Naive thymus-derived CD4-positive, alpha-beta T cell (primary cell): ENCODE data around the gene HES6. TPM values are rescaled to one million over a fixed set of nuclear protein-coding genes. Genes with fewer than 3 reads are reported as not detected.

ENCODE experiments used
- ATAC-seq: fragments of 150-1000 bp; cut with Tn5 transposase; 2 replicates; pipeline ENCODE4 v1.10.0; 2021; ENCODE audit warnings: mild to moderate bottlenecking, moderate library complexity
- CTCF ChIA-PET: fragments of 350-600 bp; sonication (Branson Sonifier 250); formaldehyde crosslinking; loops from one replicate; lab custom pipeline; 2021; ENCODE audit warnings: antibody characterized with exemption; lab: Charles Lee
- POLR2A ChIA-PET: fragments of 350-600 bp; sonication (Branson Sonifier 250); formaldehyde crosslinking; loops from one replicate; lab custom pipeline; 2021; ENCODE audit warnings: antibody characterized with exemption, inconsistent platforms; lab: Charles Lee
- DNase-seq, 9 donors: peaks; one replicate each; pipeline versions ENCODE4 v3.0.0 to v3.0.0-alpha.2; 2020 to 2022; ENCODE audit warnings: mixed read lengths in 1 of 9
- H3K27ac ChIP-seq: one replicate; pipeline ENCODE4 v1.7.0; 2013; ENCODE audit warnings: mild to moderate bottlenecking, low read depth, low read length, moderate library complexity
- H3K27me3 ChIP-seq, 2 donors: one replicate each; pipeline ENCODE4 v1.7.0; 2013; ENCODE audit warnings: low read length in 2 of 2, mild to moderate bottlenecking in 2 of 2, moderate library complexity in 2 of 2; ENCODE audit not compliant: control insufficient read depth in 2 of 2, insufficient read depth in 2 of 2
- H3K36me3 ChIP-seq, 3 experiments: 1 replicate in 2 of 3; 2 replicates in 1 of 3; pipeline ENCODE4 v1.7.0; 2013; ENCODE audit warnings: low read length in 3 of 3, mild to moderate bottlenecking in 3 of 3, moderate library complexity in 1 of 3; ENCODE audit not compliant: insufficient read depth in 3 of 3, control insufficient read depth in 2 of 3
- H3K4me1 ChIP-seq, 2 donors: one replicate each; pipeline ENCODE4 v1.7.0; 2013; ENCODE audit warnings: low read length in 2 of 2, mild to moderate bottlenecking in 2 of 2, moderate library complexity in 1 of 2; ENCODE audit not compliant: control insufficient read depth in 2 of 2, insufficient read depth in 2 of 2
- H3K4me3 ChIP-seq: 2 replicates; pipeline ENCODE4 v1.7.0; 2013; ENCODE audit warnings: mild to moderate bottlenecking, low read length
- H3K9me3 ChIP-seq, 3 experiments: 1 replicate in 2 of 3; 2 replicates in 1 of 3; pipeline ENCODE4 v1.7.0; 2013; ENCODE audit warnings: low read length in 3 of 3; ENCODE audit not compliant: control insufficient read depth in 2 of 3
- H3K27ac Mint-ChIP-seq, 9 donors: one replicate each; pipeline ENCODE4 v1.8.0; 2020 to 2022; ENCODE audit warnings: mixed read lengths in 9 of 9, mild to moderate bottlenecking in 8 of 9, moderate library complexity in 5 of 9, inconsistent platforms in 2 of 9
- H3K27me3 Mint-ChIP-seq, 5 donors: one replicate each; pipeline ENCODE4 v1.8.0; 2021 to 2022; ENCODE audit warnings: mixed read lengths in 5 of 5, mild to moderate bottlenecking in 1 of 5
- H3K36me3 Mint-ChIP-seq, 5 donors: one replicate each; pipeline ENCODE4 v1.8.0; 2020 to 2022; ENCODE audit warnings: mixed read lengths in 5 of 5, mild to moderate bottlenecking in 3 of 5, inconsistent platforms in 1 of 5
- H3K4me1 Mint-ChIP-seq, 7 donors: one replicate each; pipeline ENCODE4 v1.8.0; 2020 to 2022; ENCODE audit warnings: mixed read lengths in 7 of 7, mild to moderate bottlenecking in 3 of 7, inconsistent platforms in 1 of 7
- H3K4me3 Mint-ChIP-seq, 10 donors: one replicate each; pipeline ENCODE4 v1.8.0; 2020 to 2022; ENCODE audit warnings: mild to moderate bottlenecking in 10 of 10, mixed read lengths in 10 of 10, moderate library complexity in 6 of 10, inconsistent platforms in 2 of 10
- H3K9me3 Mint-ChIP-seq, 11 donors: one replicate each; pipeline ENCODE4 v1.8.0; 2020 to 2022; ENCODE audit warnings: mixed read lengths in 11 of 11, mild to moderate bottlenecking in 4 of 11, inconsistent platforms in 1 of 11, moderate library complexity in 1 of 11
- intact Hi-C, 2 donors: fragments of 100-400 bp; cut with micrococcal nuclease; formaldehyde crosslinking; loops; one replicate each; pipeline ENCODE4 v1.15.1; 2023
- polyA plus RNA-seq, 2 donors: library from polyadenylated mRNA; unstranded; fragments of 300-500 nt; fragmentation: Illumina TruSeq; gene quantifications; one replicate each; pipeline ENCODE4 v1.2.3, GENCODE V29; 2021
- total RNA-seq, 6 experiments: library from RNA in 5 of 6; stranded (reverse) in 5 of 6; gene quantifications; 1 replicate in 5 of 6; 2 replicates in 1 of 6; pipeline ENCODE4 v1.2.3 and lab custom pipeline; 2021 to 2026

HES6 gene
- total and polyA plus RNA-seq, 7 experiments from 2014 or later, result 0.61 to 2.7 (median 1.3) TPM

DNA sequence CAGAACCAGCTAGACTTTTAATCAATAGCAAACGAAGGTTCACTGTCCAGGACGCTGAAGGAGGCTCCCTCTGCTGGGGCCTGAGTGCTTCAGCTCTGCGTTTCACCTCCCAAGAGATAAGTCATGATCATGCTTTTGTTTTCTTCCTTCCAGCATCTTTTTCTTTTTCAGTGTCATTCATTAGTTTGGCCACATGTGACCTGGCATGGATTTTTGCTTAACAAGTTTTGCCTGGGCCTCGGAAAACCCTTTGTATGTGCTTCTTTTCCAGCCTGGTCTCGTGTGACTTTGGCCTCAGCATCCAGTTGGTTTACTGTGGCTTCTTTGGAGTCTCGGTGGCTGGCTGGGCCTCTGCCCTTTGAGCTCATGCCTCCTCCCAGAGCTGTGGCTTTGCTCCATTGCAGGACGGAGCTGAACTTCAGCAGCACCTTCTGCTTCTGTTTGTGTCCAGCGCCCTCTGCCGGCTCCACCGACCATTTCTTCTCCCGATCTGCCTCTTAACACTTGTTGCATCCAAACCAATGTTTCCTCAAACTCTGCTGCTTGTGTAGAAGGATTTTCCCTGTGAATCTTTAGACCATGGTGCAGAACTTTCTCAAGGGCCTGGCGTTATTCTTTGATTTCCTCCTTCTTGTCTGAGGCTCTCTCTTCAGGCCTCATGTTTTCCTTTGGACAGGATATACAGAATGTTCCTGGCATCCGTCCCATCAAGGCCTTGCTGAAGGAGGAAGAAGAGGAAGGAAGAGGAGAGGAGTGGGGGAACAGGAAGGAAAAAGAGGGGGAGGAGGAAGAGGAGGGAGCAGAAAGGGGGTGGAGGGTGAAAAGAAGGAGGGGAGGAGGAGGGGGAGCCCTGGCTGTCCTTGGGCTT lies 23.6 kb upstream of the HES6 start:
- ChIA-PET POLR2A (interaction anchor here (1.0 kb wide), 1 partner anchor 405 kb away, joined by 3 read pairs; no protein-coding TSS in a partner anchor), CTCF (interaction anchor here (0.5 to 1.8 kb wide), 17 partner anchors 10 to 751 kb away, joined by 3 to 12 read pairs (median 3); no protein-coding TSS in a partner anchor)
- Mint-ChIP-seq H3K9me3 (no peaks in the 10 kb centered on the region), H3K4me1 (peaks cover 4 to 23% (median 6%) of the 10 kb centered on the region in 7 donors), H3K4me3 (no peak overlapping the region), H3K27me3 (no peaks in the 10 kb centered on the region), H3K27ac (peak overlapping the region in 3 of 9 donors; percentile 57 to 80 (median 68)), H3K36me3 (peaks cover 4 to 31% (median 12%) of the 10 kb centered on the region in 5 donors)
- peaks cover 0 to 61% (median 0%) of the 10 kb centered on the region in 3 experiments for H3K36me3 ChIP-seq
- no peaks in the 10 kb centered on the region for H3K9me3 ChIP-seq
- H3K4me1 ChIP-seq, result no peaks in the 10 kb centered on the region
- peak; percentile 75 for ATAC-seq
- H3K27me3 ChIP-seq, result no peaks in the 10 kb centered on the region
- peak; percentile 55 to 71 (median 67) for DNase-seq
- intact Hi-C loops, result loop anchor here (1.0 to 5.0 kb wide), 6 partner anchors 103 to 590 kb away; no protein-coding TSS in a partner anchor
- no peak overlapping the region for H3K27ac ChIP-seq
- no peak overlapping the region for H3K4me3 ChIP-seq

DNA sequence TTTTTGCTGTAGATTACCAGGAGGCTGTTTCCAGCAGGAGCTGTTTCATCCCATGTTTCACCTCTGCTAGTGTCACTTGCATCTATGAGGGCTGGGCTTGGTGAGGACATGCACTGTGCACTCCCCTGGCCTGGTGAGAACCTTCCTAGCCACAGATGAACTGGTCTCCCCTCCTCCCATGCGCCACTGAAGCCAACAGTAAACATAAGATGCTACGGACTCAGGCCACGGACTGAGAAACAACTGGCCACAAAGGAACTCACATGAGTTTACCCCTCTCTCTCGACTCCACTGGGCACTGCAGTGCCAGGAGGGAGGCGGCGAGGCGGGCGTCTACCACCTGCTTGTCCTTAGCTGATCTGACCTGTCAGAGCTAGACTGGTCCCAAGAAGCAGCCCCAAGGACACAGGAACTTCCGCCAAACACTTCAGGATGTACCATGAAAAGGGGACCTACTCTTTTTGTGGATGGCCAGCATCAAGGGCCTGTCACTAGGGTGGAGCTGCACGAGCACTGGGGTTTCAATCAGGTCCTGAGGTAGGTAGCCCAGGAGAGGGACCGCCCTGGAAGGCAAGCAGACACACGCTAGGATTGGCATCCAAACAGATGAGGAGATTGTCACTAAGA lies 22.8 kb upstream of the HES6 start:
- Histone ChIP-seq H3K4me3 (no peak overlapping the region), H3K36me3 (peaks cover 0 to 61% (median 3%) of the 10 kb centered on the region in 3 experiments), H3K27me3 (no peaks in the 10 kb centered on the region), H3K27ac (no peak overlapping the region), H3K4me1 (no peaks in the 10 kb centered on the region), H3K9me3 (no peaks in the 10 kb centered on the region)
- DNase-seq (no peak), ATAC-seq (no peak)
- Mint-ChIP-seq H3K27me3 (no peaks in the 10 kb centered on the region), H3K4me3 (no peak overlapping the region), H3K36me3 (peaks cover 4 to 34% (median 9%) of the 10 kb centered on the region in 5 donors), H3K9me3 (no peaks in the 10 kb centered on the region), H3K27ac (peak overlapping the region in 1 of 9 donors; percentile 80), H3K4me1 (peaks cover 4 to 23% (median 6%) of the 10 kb centered on the region in 7 donors)
- CTCF ChIA-PET, result interaction anchor here (0.5 to 1.8 kb wide), 16 partner anchors 19 to 750 kb away, joined by 3 to 12 read pairs (median 4); no protein-coding TSS in a partner anchor
- intact Hi-C loops, result loop anchor here (1.0 to 5.0 kb wide), 6 partner anchors 102 to 589 kb away; no protein-coding TSS in a partner anchor
- POLR2A ChIA-PET, result interaction anchor here (1.0 kb wide), 1 partner anchor 404 kb away, joined by 3 read pairs; no protein-coding TSS in a partner anchor

GRCh38 chr2:238261718-238262375 lies 22.0 kb upstream of the HES6 start:
- Histone ChIP-seq H3K4me1 (no peaks in the 10 kb centered on the region), H3K27ac (no peak overlapping the region), H3K4me3 (no peak overlapping the region), H3K9me3 (no peaks in the 10 kb centered on the region), H3K36me3 (peaks cover 0 to 54% (median 3%) of the 10 kb centered on the region in 3 experiments), H3K27me3 (no peaks in the 10 kb centered on the region)
- CTCF ChIA-PET, result interaction anchor here (1.8 kb wide), 1 partner anchor 516 kb away, joined by 5 read pairs; no protein-coding TSS in a partner anchor
- no peak for ATAC-seq
- POLR2A ChIA-PET, result interaction anchor here (1.1 kb wide), 1 partner anchor 27 kb away, joined by 3 read pairs; the partner anchor contains the start of gene PER2
- Mint-ChIP-seq H3K36me3 (peaks cover 3 to 30% (median 5%) of the 10 kb centered on the region in 5 donors), H3K9me3 (no peaks in the 10 kb centered on the region), H3K27me3 (no peaks in the 10 kb centered on the region), H3K4me3 (no peak overlapping the region), H3K4me1 (peaks cover 6 to 19% (median 6%) of the 10 kb centered on the region in 7 donors), H3K27ac (no peak overlapping the region)
- no peak for DNase-seq
- intact Hi-C loops, result loop anchor here (2.0 to 5.0 kb wide), 2 partner anchors 101 to 515 kb away; no protein-coding TSS in a partner anchor

- H3K4me3 Mint-ChIP-seq, result no peak overlapping the region
- no peak for ATAC-seq
- no peaks in the 10 kb centered on the region for H3K27me3 Mint-ChIP-seq
- Histone ChIP-seq H3K9me3 (no peaks in the 10 kb centered on the region), H3K27me3 (no peaks in the 10 kb centered on the region), H3K4me3 (no peak overlapping the region), H3K27ac (no peak overlapping the region), H3K36me3 (peaks cover 0 to 64% (median 3%) of the 10 kb centered on the region in 3 experiments), H3K4me1 (no peaks in the 10 kb centered on the region)
- H3K36me3 Mint-ChIP-seq, result peaks cover 3 to 36% (median 5%) of the 10 kb centered on the region in 5 donors
- intact Hi-C loops, result loop anchor here in 1 of 2 donors (5.0 kb wide), 1 partner anchor 514 kb away; no protein-coding TSS in a partner anchor
- ChIA-PET CTCF (interaction anchor here (1.0 to 1.3 kb wide), 2 partner anchors 292 to 403 kb away, joined by 4 read pairs; no protein-coding TSS in a partner anchor), POLR2A (interaction anchor here (1.1 kb wide), 1 partner anchor 28 kb away, joined by 3 read pairs; the partner anchor contains the start of gene PER2)
- H3K4me1 Mint-ChIP-seq, result peaks cover 6 to 19% (median 8%) of the 10 kb centered on the region in 7 donors
- no peaks in the 10 kb centered on the region for H3K9me3 Mint-ChIP-seq
- no peak overlapping the region for H3K27ac Mint-ChIP-seq
- DNase-seq, result no peak
These were observed 21.0 kb upstream of the HES6 start for GRCh38 chr2:238260883-238261282.

DNA sequence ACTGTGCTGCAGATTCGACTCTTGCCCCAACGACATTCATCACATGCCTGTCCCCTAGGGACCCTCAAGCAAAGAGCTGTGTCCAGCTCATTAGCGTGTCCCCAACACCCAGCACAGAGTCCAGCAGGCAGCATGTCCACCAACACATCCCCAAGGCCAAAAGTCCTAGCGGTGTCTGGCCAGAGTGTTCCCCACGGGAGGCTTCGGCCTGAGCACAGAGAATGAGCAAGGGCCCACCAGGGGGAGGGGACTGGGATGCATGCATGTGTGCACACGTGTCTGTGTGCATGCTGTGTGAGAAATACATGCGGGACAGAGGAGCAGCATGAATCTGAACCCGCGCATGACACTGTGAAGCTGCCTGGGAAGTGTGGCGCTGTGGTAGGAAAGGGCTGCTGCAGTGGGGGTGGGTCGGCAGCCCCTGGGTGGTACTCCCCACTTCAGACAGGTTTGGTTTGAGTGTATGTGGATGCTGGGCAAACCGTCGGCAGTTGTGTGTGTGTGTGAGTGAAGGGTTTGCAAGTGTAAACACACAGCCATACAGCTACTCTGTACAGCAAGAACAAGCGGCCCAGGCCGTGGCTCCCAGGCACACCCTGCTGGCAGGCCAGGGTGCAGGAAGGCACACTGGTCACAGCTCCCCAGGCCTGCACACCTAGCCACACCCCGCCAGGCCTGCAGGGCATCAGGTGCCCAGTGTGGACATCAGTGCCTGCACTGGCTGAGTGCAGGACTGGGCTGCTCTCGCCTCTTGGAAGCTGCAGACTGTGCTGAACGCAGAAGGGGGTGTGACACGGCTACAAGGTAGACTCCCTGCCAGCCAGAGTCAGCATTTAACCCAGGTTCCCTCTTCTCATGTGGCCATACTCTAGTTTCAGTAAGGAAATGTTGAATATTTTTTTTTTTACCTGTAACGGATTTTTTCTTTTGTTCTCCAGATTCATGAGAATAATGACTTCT lies 19.5 kb upstream of the HES6 start:
- no peaks in the 10 kb centered on the region for H3K9me3 ChIP-seq
- ATAC-seq, result no peak
- Mint-ChIP-seq H3K9me3 (no peaks in the 10 kb centered on the region), H3K27me3 (no peaks in the 10 kb centered on the region), H3K4me1 (peaks cover 6 to 19% (median 8%) of the 10 kb centered on the region in 7 donors), H3K36me3 (peaks cover 3 to 43% (median 14%) of the 10 kb centered on the region in 5 donors), H3K4me3 (no peak overlapping the region), H3K27ac (no peak overlapping the region)
- no peak overlapping the region for H3K27ac ChIP-seq
- ChIA-PET CTCF (interaction anchor here (0.6 to 1.3 kb wide), 3 partner anchors 79 to 586 kb away, joined by 3 to 4 read pairs (median 3); no protein-coding TSS in a partner anchor), POLR2A (no interaction called here)
- H3K27me3 ChIP-seq, result no peaks in the 10 kb centered on the region
- intact Hi-C loops, result loop anchor here in 1 of 2 donors (5.0 kb wide), 1 partner anchor 512 kb away; no protein-coding TSS in a partner anchor
- H3K4me1 ChIP-seq, result no peaks in the 10 kb centered on the region
- H3K36me3 ChIP-seq, result peaks cover 0 to 70% (median 3%) of the 10 kb centered on the region in 3 experiments
- no peak for DNase-seq
- no peak overlapping the region for H3K4me3 ChIP-seq
